H1 (cell line): ENCODE data around the gene UNC119. TPM values are rescaled to one million over a fixed set of nuclear protein-coding genes. Genes with fewer than 3 reads are reported as not detected.

Experiments used
- CBX5 ChIP-seq: fragments of 300-800, 300-1000 bp; sonication (generic); IDR thresholded peaks from 2 replicates; pipeline ENCODE4 v1.7.1; 2016; ENCODE audit warnings: antibody characterized with exemption, low read length, low read depth
- CHD1 ChIP-seq: IDR thresholded peaks from 2 replicates; pipeline ENCODE4 v1.6.1; 2012; ENCODE audit warnings: low read depth, low read length, improper control_type of control experiment
- RBBP5 ChIP-seq: IDR thresholded peaks from 2 replicates; pipeline ENCODE4 v1.7.1; 2012; ENCODE audit warnings: low read depth, mild to moderate bottlenecking, inconsistent platforms, low read length, moderate library complexity, borderline replicate concordance
- polyA plus RNA-seq, 7 experiments: library from polyadenylated mRNA; depleted of rRNA in 3 of 7; stranded (reverse) in 5 of 7; unstranded in 2 of 7; fragments of >200 nt in 5 of 7; fragments of 200-250 nt in 2 of 7; gene quantifications; 1 replicate in 5 of 7; 2 replicates in 1 of 7; 4 replicates in 1 of 7; pipeline versions ENCODE4 v1.2.1 to v1.2.3, GENCODE V29; 2011 to 2013; ENCODE audit warnings: missing spikeins in 2 of 7, mixed read lengths in 2 of 7
- total RNA-seq: library from RNA; stranded (reverse); fragmentation: NEBNext Ultra II Directional; extraction: Animal tissue kit (Norgen Biotek cat#: 25700); gene quantifications from 2 replicates; pipeline ENCODE4 v1.2.1, GENCODE V29; 2021

UNC119 gene
- total and polyA plus RNA-seq, 2 of the 8 experiments (the other 6 are each of a cell fraction or from before 2014, with no cell fraction given): 43.5 to 94.4 TPM

- TF ChIP-seq CBX5: no peak
- no peak for TF ChIP-seq CHD1
- TF ChIP-seq RBBP5: no peak
These were observed 37.8 kb downstream of the UNC119 start (continued) for GRCh38 chr17:28514561-28515002.
